Activated effector memory CD4-positive, alpha-beta T cell treated with anti-CD3 and anti-CD28 coated beads, Interleukin-2, amount 50 U/mL, for 16 hours (primary cell): ENCODE data around the gene LHFPL2.
"Not testable (repeated sequence)": the region's sequence is repeated elsewhere in the genome, so short reads cannot be mapped to it uniquely, and the experiment has no call there.

ENCODE experiments used
- DNase-seq: peaks from one replicate; pipeline ENCODE4 v3.0.0-alpha.2; 2020

LHFPL2 gene, protein sequence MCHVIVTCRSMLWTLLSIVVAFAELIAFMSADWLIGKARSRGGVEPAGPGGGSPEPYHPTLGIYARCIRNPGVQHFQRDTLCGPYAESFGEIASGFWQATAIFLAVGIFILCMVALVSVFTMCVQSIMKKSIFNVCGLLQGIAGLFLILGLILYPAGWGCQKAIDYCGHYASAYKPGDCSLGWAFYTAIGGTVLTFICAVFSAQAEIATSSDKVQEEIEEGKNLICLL

DNA sequence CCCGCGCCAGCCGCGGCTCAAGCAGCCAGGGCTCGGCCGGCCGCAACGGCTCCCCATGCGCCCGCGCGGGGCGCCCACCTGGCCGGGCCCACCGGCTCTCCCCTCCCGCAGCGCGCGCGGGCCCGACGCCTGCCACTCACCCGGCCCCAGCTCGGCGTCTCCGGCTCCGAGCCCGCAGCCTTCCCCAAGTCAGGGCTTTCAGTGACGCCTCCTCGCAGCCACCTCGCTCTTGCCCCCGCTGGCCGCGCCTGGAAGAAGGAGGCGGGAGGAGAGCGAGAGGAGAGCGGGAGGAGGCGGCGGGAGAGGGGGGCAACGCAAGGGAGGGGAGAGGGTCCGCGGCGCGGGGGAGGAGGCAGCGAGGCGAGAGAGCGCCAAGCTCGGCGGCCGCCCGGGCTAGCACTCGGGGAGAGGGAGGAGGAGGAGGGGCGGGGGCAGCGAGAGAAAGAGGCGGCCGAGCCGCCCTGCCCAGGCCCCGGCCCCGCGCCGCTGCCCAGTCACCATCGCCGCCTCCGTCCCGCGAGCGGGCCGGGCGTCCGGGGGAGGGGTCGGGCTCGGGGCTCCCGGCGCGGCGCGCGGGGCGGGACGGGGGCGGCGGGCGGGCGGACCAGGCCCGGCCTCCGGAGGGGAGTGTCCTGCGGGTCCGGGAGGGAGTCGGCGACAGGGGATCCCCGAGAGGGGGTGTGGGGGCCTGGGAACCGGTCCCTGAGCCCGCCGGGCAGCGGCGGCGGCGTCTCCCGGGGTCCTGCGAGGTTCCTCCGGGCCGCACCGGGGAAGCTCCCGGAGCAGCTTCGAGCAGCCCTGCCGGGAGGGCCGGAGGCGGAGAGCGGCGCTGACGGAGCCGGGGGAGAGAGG is at the start of gene LHFPL2:
Gene LHFPL2 (minus strand): TSS at position 414 of the 852 bp plus-strand sequence. CDS start 138,559 bp downstream, outside the sequence.
- no peak for DNase-seq

DNA sequence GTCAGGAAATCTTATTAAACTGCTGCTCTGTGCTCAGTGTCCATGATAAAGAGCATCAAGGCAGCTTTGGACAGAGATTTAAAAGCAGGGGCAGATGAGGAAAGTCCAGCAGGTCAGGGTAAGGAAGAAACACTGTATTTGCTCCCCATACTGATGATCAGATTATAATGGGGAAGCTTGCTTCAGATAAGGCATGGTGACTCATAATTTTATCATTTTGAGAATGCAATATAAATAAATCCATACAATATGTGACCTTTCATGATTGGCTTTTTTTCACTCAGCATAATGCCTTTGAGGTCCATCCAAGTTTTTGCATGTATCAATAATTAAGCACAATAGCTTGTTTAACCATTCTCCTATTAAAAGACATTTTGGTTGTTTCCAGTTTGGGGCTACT is 48.1 kb upstream of the LHFPL2 start:
- DNase-seq = no peak

DNA sequence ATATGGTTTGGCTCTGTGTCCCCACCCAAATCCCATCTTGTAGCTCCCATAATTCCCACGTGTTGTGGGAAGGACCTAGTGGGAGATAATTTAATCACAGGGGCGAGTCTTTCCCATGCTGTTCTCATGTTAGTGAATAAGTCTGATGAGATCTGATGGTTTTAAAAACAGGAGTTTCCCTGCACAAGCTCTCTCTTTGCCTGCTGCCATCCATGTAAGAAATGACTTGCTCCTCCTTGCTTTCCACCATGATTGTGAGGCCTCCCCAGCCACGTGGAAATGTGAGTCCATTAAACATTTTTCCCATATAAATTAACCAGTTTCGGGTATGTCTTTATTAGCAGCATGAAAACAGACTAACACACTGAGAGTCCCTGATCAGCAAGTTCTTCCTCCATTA is 47.5 kb upstream of the LHFPL2 start:
- not testable (repeated sequence) for DNase-seq

DNA sequence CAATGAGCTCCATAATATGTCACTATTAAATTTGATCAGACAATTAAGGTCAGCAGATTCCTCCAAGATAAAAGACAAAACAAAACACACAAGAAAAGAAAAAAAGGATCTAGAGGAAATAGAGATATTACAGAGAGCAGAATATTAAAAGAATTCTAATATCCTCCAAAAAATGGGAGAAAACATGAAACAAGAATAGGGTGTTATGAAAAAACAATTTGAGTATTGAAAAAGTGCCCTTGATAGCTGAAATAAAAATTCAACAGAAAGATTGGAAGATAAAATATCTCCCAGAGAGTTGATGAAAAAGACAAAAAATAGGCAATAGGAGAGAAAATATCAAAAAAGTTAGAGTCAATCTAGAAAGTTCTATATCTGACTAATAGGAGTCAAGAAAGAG is 44.8 kb upstream of the LHFPL2 start:
- no peak for DNase-seq

DNA sequence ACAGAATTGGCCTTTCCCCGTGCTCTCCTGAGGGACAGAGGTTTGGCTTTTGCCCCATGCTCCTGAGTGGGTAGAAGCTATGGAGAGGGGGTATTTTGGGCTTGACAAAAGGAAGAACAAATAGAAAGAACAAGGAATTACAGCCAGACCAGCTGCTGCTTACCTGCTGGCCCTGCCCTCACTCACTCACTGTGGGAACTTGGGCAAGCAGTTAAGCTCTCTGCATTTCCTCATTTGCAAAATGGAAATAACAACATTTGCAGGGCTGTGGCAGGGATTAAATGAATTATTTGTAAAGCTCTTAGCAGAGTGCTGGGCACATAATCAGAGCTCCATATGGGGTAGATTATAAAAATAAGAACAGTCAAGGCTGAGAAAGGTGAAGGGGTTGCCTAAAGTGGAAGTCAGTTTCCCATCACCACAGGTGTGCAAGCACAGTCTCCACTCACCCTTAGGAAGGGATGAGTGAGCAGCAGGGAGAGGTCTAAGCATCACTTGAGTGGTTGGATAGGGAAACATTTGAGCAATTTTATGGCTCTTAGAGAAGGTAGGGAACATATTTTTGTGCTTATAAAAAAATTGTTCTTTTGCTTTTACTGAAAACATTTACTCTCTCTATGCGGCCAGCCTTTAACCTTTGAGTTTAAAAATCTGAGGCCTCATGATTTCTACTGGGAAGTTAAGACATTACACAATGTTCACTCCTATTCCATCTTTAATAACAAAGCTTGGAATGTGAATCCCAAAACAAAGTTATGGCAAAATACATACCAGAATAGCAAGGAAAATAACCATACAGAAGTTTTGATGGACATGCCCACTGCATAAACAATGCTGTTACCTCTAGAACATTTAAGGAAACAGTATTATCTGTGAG is 42.8 kb upstream of the LHFPL2 start:
- DNase-seq = no peak

DNA sequence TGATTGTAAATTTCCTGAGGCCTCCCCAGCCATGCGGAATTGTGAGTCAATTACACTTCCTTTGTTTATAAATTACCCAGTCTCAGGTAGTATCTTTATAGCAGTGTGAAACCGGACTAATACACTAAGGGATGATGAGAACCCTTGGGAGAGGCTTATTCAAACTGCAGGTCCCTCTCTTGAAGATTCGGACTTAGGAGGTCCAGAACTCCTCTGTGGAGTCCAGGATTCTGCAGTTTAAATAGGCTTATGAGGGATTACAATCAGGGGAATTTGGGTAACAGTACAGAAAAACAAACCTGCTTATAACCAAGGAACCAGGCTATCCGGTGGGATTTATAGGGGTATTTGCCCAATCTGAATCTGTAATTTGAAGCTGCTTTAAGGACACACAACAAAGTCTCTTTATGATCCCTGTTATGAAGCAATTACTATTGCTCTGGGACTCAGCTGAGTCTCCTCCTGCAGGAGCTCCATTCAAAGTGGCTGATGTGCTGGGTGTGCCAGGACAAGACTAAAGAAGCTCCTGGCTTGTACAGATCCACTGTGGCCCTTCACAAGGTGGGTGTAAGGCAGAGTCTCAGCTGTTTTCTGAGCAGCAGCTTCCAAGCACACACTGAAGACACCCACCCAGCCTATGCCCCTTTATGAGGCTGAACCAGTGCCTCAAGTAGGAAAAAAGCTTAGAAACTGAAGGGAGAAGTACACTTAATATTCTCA is 41.8 kb upstream of the LHFPL2 start:
- no peak for DNase-seq

DNA sequence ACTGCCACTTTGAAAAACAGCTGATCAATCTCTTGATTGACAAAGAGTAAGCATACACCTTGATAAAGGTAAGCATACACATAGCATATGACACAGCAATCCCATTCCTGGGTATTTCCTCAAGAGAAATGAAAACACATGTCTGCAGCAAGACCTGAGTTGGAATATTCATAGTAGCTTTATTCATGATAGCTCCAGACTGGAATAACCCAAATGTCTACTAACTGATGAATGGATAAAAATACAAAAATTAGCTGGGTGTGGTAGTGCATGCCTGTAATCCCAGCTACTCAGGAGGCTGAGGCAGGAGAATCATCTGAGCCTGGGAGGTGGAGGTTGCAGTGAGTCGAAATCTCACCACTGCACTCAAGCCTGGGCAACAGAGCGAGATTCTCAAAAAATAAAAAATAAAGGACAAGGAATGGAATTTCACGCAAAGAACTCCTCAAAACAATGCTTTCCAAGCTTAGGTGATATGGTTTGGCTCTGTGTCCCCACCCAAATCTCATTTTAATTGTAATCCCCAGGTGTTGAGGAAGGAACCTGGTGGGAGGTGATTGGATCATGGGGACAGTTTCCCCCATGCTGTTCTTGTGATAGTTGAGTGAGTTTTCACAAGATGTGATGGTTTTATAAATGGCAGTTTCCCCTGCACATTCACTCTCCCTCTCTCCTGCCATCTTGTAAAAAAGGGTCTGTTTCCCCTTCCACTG is 41.1 kb upstream of the LHFPL2 start:
- no peak for DNase-seq

DNA sequence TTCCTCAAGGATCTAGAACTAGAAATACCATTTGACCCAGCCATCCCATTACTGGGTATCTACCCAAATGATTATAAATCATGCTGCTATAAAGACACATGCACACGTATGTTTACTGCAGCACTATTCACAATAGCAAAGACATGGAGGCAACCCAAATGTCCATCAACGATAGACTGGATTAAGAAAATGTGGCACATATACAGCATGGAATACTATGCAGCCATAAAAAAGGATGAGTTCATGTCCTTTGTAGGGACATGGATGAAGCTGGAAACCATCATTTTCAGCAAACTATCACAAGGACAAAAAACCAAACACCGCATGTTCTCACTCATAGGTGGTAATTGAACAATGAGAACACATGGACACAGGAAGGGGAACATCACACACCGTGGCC is 38.9 kb upstream of the LHFPL2 start:
- not testable (repeated sequence) for DNase-seq

DNA sequence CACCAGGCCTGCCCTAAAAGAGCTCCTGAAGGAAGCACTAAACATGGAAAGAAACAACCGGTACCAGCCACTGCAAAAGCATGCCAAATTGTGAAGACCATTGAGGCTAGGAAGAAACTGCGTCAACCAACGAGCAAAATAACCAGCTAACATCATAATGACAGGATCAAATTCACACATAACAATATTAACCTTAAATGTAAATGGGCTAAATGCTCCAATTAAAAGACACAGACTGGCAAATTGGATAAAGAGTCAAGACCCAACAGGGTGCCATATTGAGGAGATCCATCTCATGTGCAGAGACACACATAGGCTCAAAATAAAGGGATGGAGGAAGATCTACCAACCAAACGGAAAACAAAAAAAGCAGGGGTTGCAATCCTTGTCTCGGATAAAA is 35.3 kb upstream of the LHFPL2 start:
- DNase-seq = not testable (repeated sequence)

DNA sequence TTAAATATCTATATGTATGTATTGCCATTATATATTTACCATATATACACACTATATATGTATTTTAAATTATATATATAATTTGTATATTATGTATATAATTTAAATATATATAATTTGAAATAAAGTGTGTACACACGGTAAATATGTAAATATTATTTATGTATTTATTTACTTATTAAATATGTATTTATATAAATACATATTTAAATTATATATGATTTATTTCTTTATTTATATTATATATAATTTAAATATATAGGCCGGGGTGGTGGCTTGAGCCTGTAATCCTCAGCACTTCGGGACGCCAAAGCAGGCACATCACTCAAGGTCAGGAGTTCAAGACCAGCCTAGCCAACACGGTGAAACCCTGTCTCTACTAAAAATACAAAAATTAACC is 31.3 kb upstream of the LHFPL2 start:
- no peak for DNase-seq

DNA sequence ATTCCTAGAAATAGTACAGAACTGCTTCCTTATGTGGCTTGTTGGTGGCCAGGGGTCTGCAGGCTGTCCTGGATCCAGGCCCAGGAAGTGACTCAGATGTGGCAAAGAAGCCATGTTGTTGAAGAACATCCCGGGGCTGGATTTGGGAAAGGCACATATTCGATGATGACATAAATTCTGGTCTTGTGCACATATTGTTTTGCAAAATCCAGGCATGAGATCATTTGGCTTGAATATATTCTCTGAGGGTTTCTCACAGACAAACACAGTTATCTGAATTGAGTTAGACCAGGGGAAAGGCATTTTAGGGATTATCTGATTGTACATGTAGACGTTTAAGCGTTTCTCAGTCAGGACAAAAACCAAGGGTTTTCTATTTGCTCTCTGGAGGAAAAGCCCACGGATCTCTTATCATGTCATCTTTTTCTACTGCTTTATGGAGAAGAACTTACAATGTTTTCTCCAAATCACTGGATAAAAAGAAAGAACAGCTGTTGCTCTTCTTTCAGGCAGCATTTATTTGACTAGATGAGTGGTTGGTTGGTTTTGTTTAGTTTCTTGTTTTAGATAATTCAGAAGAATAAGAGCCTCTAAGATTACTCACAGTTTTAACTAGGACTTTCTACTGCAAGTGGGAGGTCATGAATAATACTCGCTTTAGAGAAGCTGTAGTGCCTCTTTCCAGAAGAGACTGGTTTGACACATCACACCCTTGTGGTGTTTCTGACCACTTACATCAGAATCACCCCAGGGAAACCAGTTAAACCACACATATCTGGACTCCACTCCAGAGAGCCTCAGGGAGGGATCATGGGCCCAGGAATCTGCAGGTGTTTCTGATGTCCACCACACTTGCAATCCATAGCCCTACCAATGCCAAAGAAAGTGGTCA is 29.5 kb upstream of the LHFPL2 start:
- no peak for DNase-seq

DNA sequence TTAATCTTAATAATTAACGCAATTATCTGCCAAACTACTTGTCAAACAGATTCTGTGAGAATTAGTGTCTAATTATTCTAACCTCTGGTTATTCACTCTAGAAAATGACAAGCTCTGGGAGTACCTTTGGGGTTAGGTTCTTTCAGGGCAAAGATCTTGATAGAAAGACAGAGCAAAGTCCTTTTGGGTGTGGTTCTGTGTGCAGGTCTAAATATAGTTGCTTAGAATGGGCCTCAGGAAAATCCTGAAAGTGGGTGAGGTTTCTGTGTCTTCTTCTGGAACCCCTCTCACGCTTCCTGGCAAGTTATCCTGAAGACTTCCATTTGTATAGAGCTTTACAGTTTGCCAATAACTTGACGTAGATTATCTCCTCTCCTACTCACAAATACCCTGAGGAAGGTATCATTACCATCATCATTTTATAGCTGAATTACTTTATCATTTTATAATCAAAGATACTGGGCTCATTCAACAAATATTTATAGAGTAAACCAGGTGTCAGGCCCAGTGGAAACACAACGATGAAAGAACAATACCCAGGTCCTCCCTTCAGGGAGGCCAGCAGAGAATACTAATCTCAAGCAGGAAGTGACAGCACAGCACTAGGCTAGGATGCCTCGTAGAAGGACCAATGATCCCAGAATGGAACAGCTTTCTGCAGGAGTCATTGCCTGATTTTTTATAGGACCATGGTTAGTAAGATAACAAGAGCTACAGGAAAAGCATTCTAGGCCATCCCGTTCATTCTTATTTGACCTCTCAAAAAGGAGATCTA is 27.6 kb upstream of the LHFPL2 start:
- DNase-seq = no peak

DNA sequence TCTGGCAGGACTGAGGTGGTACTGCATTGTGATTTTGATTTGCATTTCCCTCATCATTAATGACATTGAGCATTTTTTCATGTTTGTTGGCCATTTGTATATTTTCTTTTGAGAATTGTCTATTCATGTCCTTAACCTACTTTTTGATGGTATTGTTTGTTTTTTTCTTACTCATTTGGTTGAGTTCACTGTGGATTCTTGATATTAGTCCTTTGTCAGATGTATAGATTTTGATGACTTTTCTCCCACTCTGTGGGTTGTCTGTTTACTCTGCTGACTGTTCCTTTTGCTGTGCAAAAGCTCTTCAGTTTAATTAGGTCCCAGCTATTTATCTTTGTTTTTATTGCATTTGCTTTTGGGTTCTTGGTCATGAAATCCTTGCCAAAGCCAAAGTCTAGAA is 25.3 kb upstream of the LHFPL2 start:
- not testable (repeated sequence) for DNase-seq

DNA sequence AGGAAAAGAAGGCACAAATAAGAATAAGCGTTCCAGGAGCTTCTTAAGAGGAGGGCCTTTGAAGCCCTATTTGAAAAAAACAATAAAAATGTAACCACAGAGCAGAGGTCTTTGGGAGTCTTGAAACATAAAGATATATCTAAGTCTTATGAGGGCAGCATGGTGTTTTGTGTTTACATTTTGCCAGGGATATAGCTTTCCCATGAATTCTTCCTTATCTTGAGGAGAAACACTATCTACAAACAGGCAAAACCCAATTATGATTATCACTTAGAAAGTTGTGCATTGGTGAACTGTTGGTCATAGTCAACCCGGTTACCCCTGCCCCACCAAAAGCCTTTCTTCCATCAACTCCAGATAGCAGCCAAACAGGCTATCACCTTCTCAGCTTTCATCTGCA is 23.6 kb upstream of the LHFPL2 start:
- DNase-seq = no peak

DNA sequence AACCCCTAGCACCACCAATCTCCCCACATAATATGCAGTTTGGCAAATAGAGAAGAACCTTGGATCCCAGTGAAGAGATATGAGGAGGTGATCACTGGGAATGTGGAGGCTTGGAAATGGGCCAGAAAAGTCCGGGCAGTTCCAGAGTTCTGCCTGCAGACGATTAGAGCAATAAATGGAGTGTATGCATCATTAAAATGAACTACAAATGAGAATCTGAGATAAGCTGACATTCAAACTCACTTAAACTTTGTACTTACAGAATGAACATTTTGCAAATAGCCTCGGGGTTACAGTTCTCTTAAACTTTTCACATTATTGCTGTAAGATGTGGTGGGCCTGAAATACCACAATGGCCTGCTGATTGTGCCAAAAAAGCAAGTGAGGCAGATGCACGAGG is 23.0 kb upstream of the LHFPL2 start:
- DNase-seq = no peak

DNA sequence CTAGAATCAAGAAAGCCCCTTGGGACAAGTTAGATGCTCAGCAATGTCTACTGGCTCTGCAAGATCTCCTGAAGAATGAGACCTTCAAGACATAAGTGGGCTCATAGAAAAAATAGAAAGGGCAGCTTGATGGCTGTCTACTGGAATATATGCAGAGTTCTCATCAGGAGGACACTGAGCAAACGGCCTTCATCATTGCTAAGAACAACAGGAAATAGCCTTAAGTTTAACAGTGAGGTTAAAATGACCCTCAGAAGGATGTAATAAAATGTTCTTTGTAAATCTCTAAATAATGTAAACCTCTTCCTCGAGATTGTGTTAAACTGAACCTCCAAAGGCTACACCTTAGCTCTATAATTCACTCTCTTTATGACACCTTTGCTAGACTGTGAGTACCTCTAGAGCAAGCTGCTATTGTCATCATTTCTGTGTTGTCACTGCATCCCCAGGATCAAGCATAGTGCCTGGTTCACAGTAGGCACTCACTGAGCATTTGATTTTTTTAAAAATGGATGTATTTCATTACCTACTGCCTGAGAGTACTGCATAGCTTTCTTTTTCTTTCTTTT is 22.2 kb upstream of the LHFPL2 start:
- DNase-seq = no peak

DNA sequence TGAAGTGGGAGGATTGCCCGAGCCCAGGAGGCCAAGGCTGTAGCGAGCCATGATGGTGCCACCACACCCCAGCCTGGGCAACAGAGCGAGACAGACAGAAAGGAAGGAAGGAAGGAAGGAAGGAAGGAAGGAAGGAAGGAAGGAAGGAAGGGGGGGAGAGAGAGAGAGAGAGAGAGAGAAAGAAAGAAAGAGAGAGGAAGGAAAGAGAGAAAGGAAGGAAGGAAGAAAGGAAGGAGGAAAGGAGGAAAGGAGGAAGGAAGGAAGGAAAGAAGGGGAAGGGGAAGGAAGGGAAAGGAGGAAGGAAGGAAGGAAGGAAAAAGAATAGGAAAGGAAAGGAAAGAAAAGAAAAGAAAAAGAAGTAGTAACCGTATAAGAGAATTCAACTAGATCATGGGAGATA is 20.8 kb upstream of the LHFPL2 start:
- no peak for DNase-seq

DNA sequence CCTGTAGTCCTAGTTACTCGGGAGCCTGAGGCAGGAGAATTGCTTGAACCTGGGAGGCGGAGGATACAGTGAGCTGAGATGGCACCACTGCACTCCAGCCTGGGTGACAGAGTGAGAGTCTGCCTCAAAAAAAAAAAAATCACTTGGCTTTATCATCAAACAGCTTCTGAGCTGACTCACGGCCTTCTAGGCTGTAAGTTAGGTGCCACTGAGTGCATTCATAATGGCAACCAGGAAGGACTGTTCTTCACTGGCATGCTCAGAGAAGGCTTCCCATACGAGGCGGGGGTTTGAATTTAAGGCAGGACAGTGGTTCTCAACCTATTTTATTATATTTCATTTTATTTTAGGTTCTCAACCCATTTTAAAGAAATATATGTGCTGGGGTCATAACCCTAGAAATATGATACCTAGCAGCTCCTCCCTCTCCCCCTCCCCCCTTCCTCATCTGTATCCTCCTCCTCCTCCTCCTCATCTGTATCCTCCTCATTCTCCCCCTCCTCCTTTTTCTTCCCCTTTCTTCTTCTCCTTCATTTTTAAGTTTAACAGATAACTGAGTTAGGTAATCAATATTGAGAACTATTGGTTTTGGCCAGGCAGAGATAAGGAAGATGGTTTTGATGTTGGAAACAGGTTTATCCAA is 19.0 kb upstream of the LHFPL2 start:
- DNase-seq = no peak

DNA sequence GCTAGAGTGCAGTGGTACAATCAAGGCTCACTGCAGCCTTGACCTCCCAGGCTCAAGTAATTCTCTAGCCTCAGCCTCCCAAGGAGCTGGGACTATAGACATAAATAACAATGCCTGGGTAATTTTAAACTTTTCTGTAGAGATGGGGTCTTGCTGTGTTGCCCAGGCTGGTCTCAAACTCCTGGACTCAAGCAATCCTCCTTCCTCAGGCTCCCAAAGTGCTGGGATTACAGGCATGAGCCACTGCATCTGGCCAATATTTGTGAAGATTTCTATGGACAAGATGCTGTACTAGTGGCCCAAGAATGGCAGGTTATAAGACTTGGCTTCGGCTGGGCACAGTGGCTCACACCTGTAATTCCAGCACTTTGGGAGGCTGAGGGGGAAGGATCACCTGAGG is 18.4 kb upstream of the LHFPL2 start:
- DNase-seq = not testable (repeated sequence)
